ENCODE measurements around the gene ENOSF1. TPM values are rescaled to one million over a fixed set of nuclear protein-coding genes. Genes with fewer than 3 reads are reported as not detected.
A peak's percentile ranks its signal among the peaks of the same experiment; 100 is the strongest.

Gene ENOSF1
- polyA plus RNA-seq, 1 of the 3 experiments (the other 2 are of a cell fraction): 23.3 TPM

DNA sequence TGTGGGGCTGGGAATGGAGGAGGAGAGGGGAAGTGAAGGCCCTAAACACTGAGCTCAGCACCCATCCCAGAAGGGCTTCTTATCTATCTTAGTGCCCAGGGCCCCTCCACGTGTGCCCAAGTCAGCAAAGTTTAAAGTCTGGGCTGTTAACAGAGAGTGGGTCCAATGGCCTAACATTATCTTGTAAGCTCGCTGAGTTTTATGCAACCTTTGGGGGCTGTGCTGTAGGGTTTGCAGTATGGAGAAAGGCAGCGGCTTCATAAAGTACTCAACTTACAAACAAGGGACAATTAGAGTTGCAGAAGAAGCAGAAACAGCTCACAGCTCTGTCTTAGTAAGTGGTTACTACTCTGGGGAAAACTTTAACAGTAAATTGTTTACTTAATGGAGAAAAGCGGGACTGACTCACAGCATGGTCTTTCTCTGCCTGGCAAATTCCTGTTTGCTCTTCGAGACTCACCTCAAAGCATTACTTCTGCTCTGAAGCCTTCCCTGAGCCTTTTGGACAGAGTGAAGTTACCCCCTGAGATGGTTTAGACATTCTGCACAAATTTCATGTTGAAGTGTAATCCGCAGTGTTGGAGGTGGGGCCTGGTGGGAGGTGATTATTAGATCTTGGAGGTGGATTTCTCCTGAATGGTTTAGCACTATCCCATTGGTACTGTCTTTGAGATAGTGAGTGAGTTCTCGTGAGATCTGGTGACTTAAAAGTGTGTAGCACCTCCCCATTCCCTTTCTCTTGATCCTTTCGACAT lies 9.0 kb downstream of the ENOSF1 start:
- Histone ChIP-seq H3K27me3 (ENCODE audit: insufficient read depth) (no peaks in the 10 kb centered on the region), H3K4me1 (ENCODE audit: control insufficient read depth in 1 of 2, insufficient read depth in 2 of 2, low read depth in 1 of 2, low read length in 1 of 2) (peaks cover 0 to 10% of the 10 kb centered on the region in 2 experiments; a peak in 2 of 4 replicates), H3K27ac (ENCODE audit: low read depth in 2 of 2, low read length in 1 of 2) (peak overlapping the region; percentile 4 to 83; a peak in 3 of 4 replicates), H3F3A (replicated peaks; ENCODE audit: insufficient read depth) (peaks cover 11% of the 10 kb centered on the region), H3K9me3 (no peaks in the 10 kb centered on the region), H2AFZ (ENCODE audit: low read depth) (peak overlapping the region; percentile 71), H3K36me3 (replicated peaks in 1 of 2; ENCODE audit: control insufficient read depth in 1 of 2, insufficient read depth in 2 of 2, low read length in 1 of 2) (no peaks in the 10 kb centered on the region), H3K4me3 (ENCODE audit: low read depth in 2 of 2, low read length in 1 of 2) (no peak overlapping the region), H3K9me2 (no peaks in the 10 kb centered on the region), H3K4me2 (0 out of 2 replicates have a peak overlapping the region, but pooled peaks have one; percentile 55), H4K20me1 (ENCODE audit: insufficient read depth) (no peaks in the 10 kb centered on the region), H3K79me2 (ENCODE audit: insufficient read depth) (no peaks in the 10 kb centered on the region), H3K9ac (peak overlapping the region; percentile 54)
- ChIA-PET POLR2A (no interaction called here), CTCF (interaction anchor here (0.7 to 2.3 kb wide), 4 partner anchors 10 to 136 kb away, joined by 3 to 7 read pairs (median 4); no protein-coding TSS in a partner anchor)
- WGBS (ENCODE audit: low lambda C conversion rate): 62% methylated on average over 8 of the region's 8 CpGs
- DNase-seq: no peak
- TF ChIP-seq, protein P1, sequence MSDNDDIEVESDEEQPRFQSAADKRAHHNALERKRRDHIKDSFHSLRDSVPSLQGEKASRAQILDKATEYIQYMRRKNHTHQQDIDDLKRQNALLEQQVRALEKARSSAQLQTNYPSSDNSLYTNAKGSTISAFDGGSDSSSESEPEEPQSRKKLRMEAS (IDR thresholded peaks at IDR 0.05; ENCODE audit: low read depth): 0 out of 2 replicates have a peak, but pooled peaks have one; percentile 8
- TF ChIP-seq FOXM1 (IDR thresholded peaks at IDR 0.05; ENCODE audit: low read depth): no peak
- TF ChIP-seq, protein P2, sequence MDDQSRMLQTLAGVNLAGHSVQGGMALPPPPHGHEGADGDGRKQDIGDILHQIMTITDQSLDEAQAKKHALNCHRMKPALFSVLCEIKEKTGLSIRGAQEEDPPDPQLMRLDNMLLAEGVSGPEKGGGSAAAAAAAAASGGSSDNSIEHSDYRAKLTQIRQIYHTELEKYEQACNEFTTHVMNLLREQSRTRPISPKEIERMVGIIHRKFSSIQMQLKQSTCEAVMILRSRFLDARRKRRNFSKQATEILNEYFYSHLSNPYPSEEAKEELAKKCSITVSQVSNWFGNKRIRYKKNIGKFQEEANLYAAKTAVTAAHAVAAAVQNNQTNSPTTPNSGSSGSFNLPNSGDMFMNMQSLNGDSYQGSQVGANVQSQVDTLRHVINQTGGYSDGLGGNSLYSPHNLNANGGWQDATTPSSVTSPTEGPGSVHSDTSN (IDR thresholded peaks at IDR 0.05): no peak
- TF ChIP-seq RXRA (IDR thresholded peaks at IDR 0.05; ENCODE audit: borderline replicate concordance, low read depth): no peak
- 0 out of 2 replicates have a peak, but pooled peaks have one; percentile 11 for TF ChIP-seq YY1 (IDR thresholded peaks at IDR 0.05; ENCODE audit: low read depth)
- TF ChIP-seq GABPA (IDR thresholded peaks at IDR 0.05; ENCODE audit: low read depth): no peak
- TF ChIP-seq, protein P3, sequence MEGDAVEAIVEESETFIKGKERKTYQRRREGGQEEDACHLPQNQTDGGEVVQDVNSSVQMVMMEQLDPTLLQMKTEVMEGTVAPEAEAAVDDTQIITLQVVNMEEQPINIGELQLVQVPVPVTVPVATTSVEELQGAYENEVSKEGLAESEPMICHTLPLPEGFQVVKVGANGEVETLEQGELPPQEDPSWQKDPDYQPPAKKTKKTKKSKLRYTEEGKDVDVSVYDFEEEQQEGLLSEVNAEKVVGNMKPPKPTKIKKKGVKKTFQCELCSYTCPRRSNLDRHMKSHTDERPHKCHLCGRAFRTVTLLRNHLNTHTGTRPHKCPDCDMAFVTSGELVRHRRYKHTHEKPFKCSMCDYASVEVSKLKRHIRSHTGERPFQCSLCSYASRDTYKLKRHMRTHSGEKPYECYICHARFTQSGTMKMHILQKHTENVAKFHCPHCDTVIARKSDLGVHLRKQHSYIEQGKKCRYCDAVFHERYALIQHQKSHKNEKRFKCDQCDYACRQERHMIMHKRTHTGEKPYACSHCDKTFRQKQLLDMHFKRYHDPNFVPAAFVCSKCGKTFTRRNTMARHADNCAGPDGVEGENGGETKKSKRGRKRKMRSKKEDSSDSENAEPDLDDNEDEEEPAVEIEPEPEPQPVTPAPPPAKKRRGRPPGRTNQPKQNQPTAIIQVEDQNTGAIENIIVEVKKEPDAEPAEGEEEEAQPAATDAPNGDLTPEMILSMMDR (IDR thresholded peaks at IDR 0.05): no peak
- TF ChIP-seq TAF1 (IDR thresholded peaks at IDR 0.05; ENCODE audit: borderline replicate concordance, low read depth, low read length): no peak
- TF ChIP-seq NFIC (IDR thresholded peaks at IDR 0.05; ENCODE audit: borderline replicate concordance): no peak
- TF ChIP-seq TEAD4 (IDR thresholded peaks at IDR 0.05; ENCODE audit: borderline replicate concordance, insufficient read depth): no peak
- no peak for TF ChIP-seq RAD21 (IDR thresholded peaks at IDR 0.05; ENCODE audit: low read length)
- TF ChIP-seq, protein P4, sequence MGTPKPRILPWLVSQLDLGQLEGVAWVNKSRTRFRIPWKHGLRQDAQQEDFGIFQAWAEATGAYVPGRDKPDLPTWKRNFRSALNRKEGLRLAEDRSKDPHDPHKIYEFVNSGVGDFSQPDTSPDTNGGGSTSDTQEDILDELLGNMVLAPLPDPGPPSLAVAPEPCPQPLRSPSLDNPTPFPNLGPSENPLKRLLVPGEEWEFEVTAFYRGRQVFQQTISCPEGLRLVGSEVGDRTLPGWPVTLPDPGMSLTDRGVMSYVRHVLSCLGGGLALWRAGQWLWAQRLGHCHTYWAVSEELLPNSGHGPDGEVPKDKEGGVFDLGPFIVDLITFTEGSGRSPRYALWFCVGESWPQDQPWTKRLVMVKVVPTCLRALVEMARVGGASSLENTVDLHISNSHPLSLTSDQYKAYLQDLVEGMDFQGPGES (IDR thresholded peaks at IDR 0.05; ENCODE audit: low read depth, low read length): no peak
- TF ChIP-seq FOXJ3 (CRISPR knock-in tag; IDR thresholded peaks at IDR 0.05): no peak
- TF ChIP-seq, protein P5, sequence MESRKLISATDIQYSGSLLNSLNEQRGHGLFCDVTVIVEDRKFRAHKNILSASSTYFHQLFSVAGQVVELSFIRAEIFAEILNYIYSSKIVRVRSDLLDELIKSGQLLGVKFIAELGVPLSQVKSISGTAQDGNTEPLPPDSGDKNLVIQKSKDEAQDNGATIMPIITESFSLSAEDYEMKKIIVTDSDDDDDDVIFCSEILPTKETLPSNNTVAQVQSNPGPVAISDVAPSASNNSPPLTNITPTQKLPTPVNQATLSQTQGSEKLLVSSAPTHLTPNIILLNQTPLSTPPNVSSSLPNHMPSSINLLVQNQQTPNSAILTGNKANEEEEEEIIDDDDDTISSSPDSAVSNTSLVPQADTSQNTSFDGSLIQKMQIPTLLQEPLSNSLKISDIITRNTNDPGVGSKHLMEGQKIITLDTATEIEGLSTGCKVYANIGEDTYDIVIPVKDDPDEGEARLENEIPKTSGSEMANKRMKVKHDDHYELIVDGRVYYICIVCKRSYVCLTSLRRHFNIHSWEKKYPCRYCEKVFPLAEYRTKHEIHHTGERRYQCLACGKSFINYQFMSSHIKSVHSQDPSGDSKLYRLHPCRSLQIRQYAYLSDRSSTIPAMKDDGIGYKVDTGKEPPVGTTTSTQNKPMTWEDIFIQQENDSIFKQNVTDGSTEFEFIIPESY (IDR thresholded peaks at IDR 0.05; ENCODE audit: borderline replicate concordance, low read depth): no peak
- no peak for TF ChIP-seq GATA2 (CRISPR knock-in tag; IDR thresholded peaks at IDR 0.05)

All from SK-N-SH (cell line).